Posterior cingulate gyrus (tissue), 11 donors: ENCODE measurements around the gene ARHGEF19.

ENCODE experiments used
- DNase-seq, 10 donors: peaks; one replicate each; pipeline versions ENCODE4 v3.0.0 to v3.0.0-alpha.2; 2020 to 2021; ENCODE audit warnings: mixed read lengths in 3 of 10
- intact Hi-C: fragments of 100-400 bp; cut with DNase I; formaldehyde crosslinking; loops from one replicate; pipeline ENCODE4 v1.15.1; 2023

ARHGEF19 gene

GRCh38 chr1:16155537-16156410 is 56.7 kb downstream of the ARHGEF19 start, which contains the start of gene EPHA2:
TSS of gene EPHA2 (minus strand) at chr1:16156069. CDS start at chr1:16155932, 137 bp downstream.
- peak; percentile 52 to 95 (median 66) for DNase-seq
- intact Hi-C loops, result no loop called here

DNA sequence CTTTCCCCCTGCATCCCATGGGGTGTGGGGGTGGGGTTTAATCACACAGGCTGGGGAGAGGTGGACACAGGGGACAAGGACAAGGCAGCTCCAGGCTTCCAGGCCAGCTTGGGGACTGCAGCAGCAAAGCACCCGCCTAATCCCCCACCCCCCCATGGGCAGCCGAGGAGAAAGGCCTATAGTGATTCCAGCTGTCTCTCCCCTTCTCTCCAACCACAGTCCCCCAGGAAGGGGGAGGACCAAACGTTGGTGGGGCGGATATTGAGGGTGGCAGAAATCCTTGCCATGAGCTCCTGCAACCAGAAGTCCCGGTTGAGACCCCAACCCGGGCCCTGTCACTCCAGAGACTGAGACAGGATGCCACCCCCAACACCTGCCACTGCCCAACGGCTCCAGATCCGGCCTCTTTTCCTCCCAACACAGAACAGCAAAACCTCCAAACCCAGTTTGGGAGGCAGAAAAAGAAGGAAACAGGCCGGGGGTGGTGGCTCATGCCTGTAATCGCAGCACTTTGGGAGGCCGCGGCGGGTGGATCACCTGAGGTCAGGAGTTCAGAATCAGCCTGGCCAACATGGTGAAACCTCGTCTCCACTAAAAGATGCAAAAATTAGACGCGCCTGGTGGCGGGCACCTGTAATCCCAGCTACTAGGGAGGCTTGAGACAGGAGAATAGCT is 58.3 kb downstream of the ARHGEF19 start:
- DNase-seq, result no peak
- intact Hi-C loops, result no loop called here

- no peak for DNase-seq
- intact Hi-C loops, result no loop called here
These were observed 59.1 kb downstream of the ARHGEF19 start for GRCh38 chr1:16153096-16153998.

GRCh38 chr1:16152481-16153087 is 59.9 kb downstream of the ARHGEF19 start:
- DNase-seq, result no peak
- intact Hi-C loops, result no loop called here

DNA sequence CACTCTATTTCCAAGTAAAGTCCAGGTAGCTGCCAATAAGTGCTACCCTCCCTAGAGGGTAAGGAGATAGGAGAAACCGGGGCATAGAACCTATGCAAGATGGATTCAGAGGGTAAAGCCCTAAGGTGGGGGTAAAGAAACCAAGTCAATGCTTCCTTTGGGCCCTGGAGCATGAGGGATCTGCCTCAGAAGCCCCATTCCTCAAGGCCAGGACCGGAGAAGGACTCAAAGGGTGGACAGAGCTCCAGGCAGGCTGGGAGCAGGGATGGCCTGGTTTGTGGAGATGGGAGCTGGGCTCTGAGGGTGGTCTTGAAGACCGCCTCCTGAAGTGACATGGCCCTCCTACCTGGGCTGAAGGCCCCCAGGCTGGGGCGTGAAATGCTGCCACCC is 60.5 kb downstream of the ARHGEF19 start:
- no peak for DNase-seq
- intact Hi-C loops, result no loop called here

GRCh38 chr1:16151196-16151994 is 61.1 kb downstream of the ARHGEF19 start:
- no peak for DNase-seq
- intact Hi-C loops, result no loop called here

GRCh38 chr1:16150508-16150907 is 61.9 kb downstream of the ARHGEF19 start:
- DNase-seq, result no peak
- intact Hi-C loops, result no loop called here

- intact Hi-C loops, result no loop called here
- DNase-seq, result no peak
These were observed 62.6 kb downstream of the ARHGEF19 start for GRCh38 chr1:16149702-16150488.

DNA sequence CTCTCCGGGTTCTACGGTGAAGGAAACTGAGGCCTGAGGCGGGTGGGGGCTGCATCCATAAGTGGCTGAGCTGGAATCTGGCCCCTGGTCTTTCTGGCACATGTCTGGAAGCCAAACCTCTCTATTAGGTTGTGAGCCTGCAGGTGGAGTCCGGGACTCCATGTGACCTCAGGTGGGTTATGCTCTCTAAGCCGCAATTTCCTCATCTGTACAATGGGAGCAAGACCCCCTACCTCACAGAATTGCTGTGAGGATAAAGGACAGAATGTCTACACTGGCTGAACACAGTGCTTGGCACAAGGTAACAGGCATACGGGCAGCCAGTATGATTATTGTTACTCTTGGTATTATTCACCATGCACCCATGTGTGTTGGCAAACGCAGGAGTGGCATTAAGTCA is 63.3 kb downstream of the ARHGEF19 start:
- no peak for DNase-seq
- intact Hi-C loops, result no loop called here

DNA sequence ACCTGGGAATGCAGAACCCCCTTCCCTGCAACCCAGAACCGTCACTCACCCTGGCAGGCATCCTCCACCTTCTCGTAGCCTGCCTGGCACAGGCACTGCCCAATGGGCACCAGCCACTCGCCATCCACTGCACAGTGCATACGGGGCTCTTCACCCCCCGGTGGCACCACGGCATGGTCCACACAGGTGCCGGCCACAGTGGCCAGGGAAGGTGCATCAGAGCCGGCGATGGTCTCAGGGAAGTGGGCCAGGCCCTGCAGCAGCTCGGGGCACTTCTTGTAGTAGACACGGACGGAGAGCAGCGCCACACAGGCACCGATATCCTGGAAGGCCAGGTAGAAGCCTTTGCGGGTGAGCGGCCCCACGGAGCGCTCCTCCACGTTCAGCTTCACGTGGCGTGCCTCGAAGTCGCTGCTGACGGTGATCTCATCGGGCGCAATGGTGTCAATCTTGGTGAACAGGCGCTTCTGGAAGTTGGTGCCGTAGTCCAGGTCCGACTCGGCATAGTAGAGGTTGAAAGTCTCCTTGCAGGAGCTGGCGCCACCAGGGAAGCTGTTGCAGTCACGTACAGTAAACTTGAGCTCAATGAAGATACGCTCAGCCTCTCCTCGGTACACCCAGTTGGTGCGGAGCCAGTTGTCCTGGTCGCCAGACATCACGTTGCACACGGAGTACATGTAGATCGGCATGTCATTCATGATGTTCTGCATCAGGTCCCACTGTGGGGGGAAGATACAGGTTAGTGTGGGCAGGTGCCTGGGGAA is 63.9 kb downstream of the ARHGEF19 start:
- intact Hi-C loops, result no loop called here
- no peak for DNase-seq
